HEK293T (cell line): Measurements from ENCODE around the gene TRIM4.
"Not testable (repeated sequence)": the region's sequence is repeated elsewhere in the genome, so short reads cannot be mapped to it uniquely, and the experiment has no call there.

Experiments used
- CTCF ChIA-PET: fragments of 350-600 bp; formaldehyde crosslinking; extraction: SDS; loops from one replicate; lab custom pipeline; 2021; ENCODE audit warnings: antibody characterized with exemption, inconsistent platforms; lab: Yijun Ruan, JAX
- POLR2A ChIA-PET: fragments of 350-600 bp; formaldehyde crosslinking; extraction: SDS; loops from one replicate; lab custom pipeline; 2020; ENCODE audit warnings: antibody characterized with exemption, inconsistent platforms; lab: Yijun Ruan, JAX
- DNase-seq: peaks from one replicate; pipeline ENCODE4 v3.0.0; 2012; ENCODE audit warnings: mixed read lengths; ENCODE audit errors: extremely low spot score
- ARNT ChIP-seq: fragments of 450-650 bp; IDR thresholded peaks from 2 replicates; pipeline ENCODE4 v1.6.1; 2017; ENCODE audit warnings: mild to moderate bottlenecking
- BHLHE40 ChIP-seq: fragments of 450-650 bp; IDR thresholded peaks from 2 replicates; pipeline ENCODE4 v1.6.1; 2016; ENCODE audit warnings: mild to moderate bottlenecking, moderate library complexity, borderline replicate concordance
- CTBP1 ChIP-seq: fragments of 450-650 bp; IDR thresholded peaks from 2 replicates; pipeline ENCODE4 v1.6.1; 2016; ENCODE audit warnings: borderline replicate concordance
- ELF4 ChIP-seq: fragments of 450-650 bp; IDR thresholded peaks from 2 replicates; pipeline ENCODE4 v1.6.1; 2017; ENCODE audit warnings: antibody characterized with exemption
- FOXA1 ChIP-seq: fragments of 450-650 bp; IDR thresholded peaks from 2 replicates; pipeline ENCODE4 v1.6.1; 2016; ENCODE audit warnings: mild to moderate bottlenecking
- FOXK2 ChIP-seq: fragments of 450-650 bp; IDR thresholded peaks from 2 replicates; pipeline ENCODE4 v1.6.1; 2016; ENCODE audit warnings: mild to moderate bottlenecking
- FOXM1 ChIP-seq: fragments of 450-650 bp; IDR thresholded peaks from 2 replicates; pipeline ENCODE4 v1.6.1; 2017; ENCODE audit warnings: mild to moderate bottlenecking, borderline replicate concordance
- HDGF ChIP-seq: fragments of 450-650 bp; IDR thresholded peaks from 2 replicates; pipeline ENCODE4 v1.6.1; 2017; ENCODE audit warnings: antibody characterized with exemption, borderline replicate concordance
- L3MBTL2 ChIP-seq: fragments of 450-650 bp; conservative IDR thresholded peaks from 2 replicates; pipeline ENCODE4 v1.6.1; 2016; ENCODE audit warnings: mild to moderate bottlenecking
- LEF1 ChIP-seq: fragments of 450-650 bp; IDR thresholded peaks from 2 replicates; pipeline ENCODE4 v1.6.1; 2017; ENCODE audit warnings: mild to moderate bottlenecking, borderline replicate concordance
- NFRKB ChIP-seq: fragments of 450-650 bp; IDR thresholded peaks from 2 replicates; pipeline ENCODE4 v1.6.1; 2016; ENCODE audit warnings: mild to moderate bottlenecking, moderate library complexity
- PKNOX1 ChIP-seq: fragments of 450-650 bp; IDR thresholded peaks from 2 replicates; pipeline ENCODE4 v1.6.1; 2016
- SP1 ChIP-seq: fragments of 450-650 bp; IDR thresholded peaks from 2 replicates; pipeline ENCODE4 v1.6.1; 2017
- SUZ12 ChIP-seq: fragments of 450-650 bp; IDR thresholded peaks from 2 replicates; pipeline ENCODE4 v1.6.1; 2016; ENCODE audit warnings: mild to moderate bottlenecking
- TARDBP ChIP-seq: fragments of 450-650 bp; IDR thresholded peaks from 2 replicates; pipeline ENCODE4 v1.6.1; 2016
- ZNF384 ChIP-seq: fragments of 450-650 bp; IDR thresholded peaks from 2 replicates; pipeline ENCODE4 v1.6.1; 2016

The TRIM4 gene

GRCh38 chr7:99876491-99876890, 42.8 kb downstream of the TRIM4 start:
- ChIA-PET CTCF (no interaction called here), POLR2A (no interaction called here)
- no peak for DNase-seq
- TF ChIP-seq FOXA1 (no peak), LEF1 (no peak), SP1 (no peak), SUZ12 (no peak), ZNF384 (no peak), PKNOX1 (no peak), HDGF (no peak), ELF4 (no peak), FOXK2 (no peak), FOXM1 (no peak), CTBP1 (no peak), NFRKB (no peak), TARDBP (no peak), ARNT (no peak), L3MBTL2 (no peak), BHLHE40 (no peak)

GRCh38 chr7:99868246-99868645, 51.1 kb downstream of the TRIM4 start:
- ChIA-PET CTCF (no interaction called here), POLR2A (no interaction called here)
- TF ChIP-seq NFRKB = no peak
- no peak for TF ChIP-seq TARDBP
- TF ChIP-seq SP1 = no peak
- no peak for DNase-seq

GRCh38 chr7:99867477-99867876, 51.9 kb downstream of the TRIM4 start:
- CTCF ChIA-PET, DNase-seq, POLR2A ChIA-PET: not testable (repeated sequence)

GRCh38 chr7:99863847-99864440, 55.4 kb downstream of the TRIM4 start:
- ChIA-PET POLR2A (no interaction called here), CTCF (no interaction called here)
- DNase-seq = no peak
- TF ChIP-seq ELF4 = no peak

GRCh38 chr7:99860281-99861127, 58.8 kb downstream of the TRIM4 start:
- no peak for TF ChIP-seq HDGF
- no peak for TF ChIP-seq CTBP1
- no peak for TF ChIP-seq SP1
- TF ChIP-seq FOXK2 = no peak
- TF ChIP-seq PKNOX1 = no peak
- no peak for TF ChIP-seq FOXA1
- no peak for TF ChIP-seq FOXM1
- TF ChIP-seq SUZ12 = no peak
- TF ChIP-seq LEF1 = no peak
- TF ChIP-seq ARNT = no peak
- TF ChIP-seq TARDBP = no peak
- TF ChIP-seq NFRKB = no peak
- no peak for DNase-seq
- ChIA-PET POLR2A (interaction anchor here (1.0 kb wide), 1 partner anchor 302 kb away, joined by 3 read pairs; no protein-coding TSS in a partner anchor), CTCF (no interaction called here)

GRCh38 chr7:99855236-99855635, 64.1 kb downstream of the TRIM4 start:
- no peak for TF ChIP-seq CTBP1
- TF ChIP-seq FOXA1 = no peak
- CTCF ChIA-PET = no interaction called here
- POLR2A ChIA-PET = no interaction called here
- no peak for DNase-seq

GRCh38 chr7:99848420-99849216, 70.7 kb downstream of the TRIM4 start:
- ChIA-PET CTCF (no interaction called here), POLR2A (no interaction called here)
- TF ChIP-seq LEF1 (no peak), FOXA1 (no peak), HDGF (no peak)
- DNase-seq = no peak
